Prostate gland (tissue), 2 donors: ENCODE measurements around the gene SPATA7. TPM values are rescaled to one million over a fixed set of nuclear protein-coding genes. Genes with fewer than 3 reads are reported as not detected.

Experiments
- DNase-seq: peaks from one replicate; pipeline ENCODE4 v3.0.0-alpha.2; 2019; ENCODE audit warnings: low spot score
- H3K27ac ChIP-seq, 2 donors: fragments of 200-600 bp; sonication (generic); 2 replicates each; pipeline ENCODE4 v1.5.1; 2017 to 2019
- H3K27me3 ChIP-seq: fragments of 200-600 bp; sonication (generic); replicated peaks from 2 replicates; pipeline ENCODE4 v1.5.1; 2019; ENCODE audit not compliant: insufficient read depth
- H3K36me3 ChIP-seq, 2 donors: fragments of 200-600 bp; sonication (generic); 1 replicate in 1 of 2; 2 replicates in 1 of 2; pipeline versions ENCODE4 v1.5.1 to v1.8.1; 2017 to 2019
- H3K4me1 ChIP-seq: fragments of 200-600 bp; sonication (generic); replicated peaks from 2 replicates; pipeline ENCODE4 v1.5.1; 2019
- H3K4me3 ChIP-seq, 2 donors: fragments of 200-600 bp; sonication (generic); 2 replicates each; pipeline ENCODE4 v1.5.1; 2017 to 2019
- H3K9me3 ChIP-seq: fragments of 200-600 bp; sonication (generic); 2 replicates; pipeline ENCODE4 v1.5.1; 2017
- CTCF ChIP-seq, 4 experiments: fragments of 200-600 bp in 2 of 4; fragments of 450-650 bp in 2 of 4; sonication (generic) in 2 of 4; IDR thresholded peaks; 1 replicate in 3 of 4; 2 replicates in 1 of 4; pipeline ENCODE4 v1.5.1; 2016 to 2019; ENCODE audit warnings: antibody characterized with exemption in 4 of 4, mild to moderate bottlenecking in 2 of 4, moderate library complexity in 2 of 4
- POLR2A ChIP-seq: fragments of 450-650 bp; IDR thresholded peaks from one replicate; pipeline ENCODE4 v1.6.1; 2016; ENCODE audit warnings: antibody characterized with exemption, mild to moderate bottlenecking
- POLR2AphosphoS5 ChIP-seq: sonication (generic); formaldehyde crosslinking; IDR thresholded peaks from one replicate; pipeline ENCODE4 v1.6.1; 2017; ENCODE audit warnings: antibody characterized with exemption
- WGBS: methylation state at CpG from one replicate; pipeline ENCODE4 v1.1.5; 2018; 5-methylcytosine and 5-hydroxymethylcytosine counted together
- intact Hi-C: fragments of 100-400 bp; cut with DNase I; formaldehyde crosslinking; loops from one replicate; pipeline ENCODE4 v1.14.2; 2022
- total RNA-seq, 2 donors: library from RNA; depleted of rRNA; stranded (reverse); fragments of >200 nt; gene quantifications; one replicate each; pipeline ENCODE4 v1.1.0, GENCODE V29; 2016

The SPATA7 gene
- total RNA-seq, 2 donors from 2014 or later, result 13.1 to 21.4 TPM

- TF ChIP-seq CTCF (IDR thresholded peaks at IDR 0.05) (no peak), POLR2A (no peak), POLR2AphosphoS5 (no peak)
- H3K27ac ChIP-seq, result no peak overlapping the region
- H3K4me1 ChIP-seq, result no peaks in the 10 kb centered on the region
- H3K4me3 ChIP-seq, result no peak overlapping the region
- no peaks in the 10 kb centered on the region for H3K27me3 ChIP-seq
- DNase-seq, result no peak
- intact Hi-C loops, result no loop called here
- no peaks in the 10 kb centered on the region for H3K9me3 ChIP-seq
- no peaks in the 10 kb centered on the region for H3K36me3 ChIP-seq
- WGBS, result 64% methylated on average over 3 of the region's 3 CpGs
These were observed 36.9 kb upstream of the SPATA7 start for GRCh38 chr14:88348546-88348945.

GRCh38 chr14:88351966-88352691 is 33.3 kb upstream of the SPATA7 start:
- Histone ChIP-seq H3K4me3 (no peak overlapping the region), H3K9me3 (no peaks in the 10 kb centered on the region), H3K27me3 (no peaks in the 10 kb centered on the region), H3K4me1 (no peaks in the 10 kb centered on the region), H3K36me3 (no peaks in the 10 kb centered on the region), H3K27ac (no peak overlapping the region)
- TF ChIP-seq CTCF (IDR thresholded peaks at IDR 0.05) (no peak), POLR2AphosphoS5 (no peak), POLR2A (no peak)
- no peak for DNase-seq
- WGBS, result 28% methylated on average over 4 of the region's 4 CpGs
- intact Hi-C loops, result no loop called here

GRCh38 chr14:88352698-88353097 is 32.8 kb upstream of the SPATA7 start:
- WGBS, result 39% methylated on average over 3 of the region's 3 CpGs
- no peak for DNase-seq
- Histone ChIP-seq H3K9me3 (no peaks in the 10 kb centered on the region), H3K36me3 (no peaks in the 10 kb centered on the region), H3K4me1 (no peaks in the 10 kb centered on the region), H3K27ac (no peak overlapping the region), H3K27me3 (no peaks in the 10 kb centered on the region), H3K4me3 (no peak overlapping the region)
- intact Hi-C loops, result no loop called here
- TF ChIP-seq CTCF (IDR thresholded peaks at IDR 0.05) (no peak), POLR2AphosphoS5 (no peak), POLR2A (no peak)

GRCh38 chr14:88354358-88354757 is 31.1 kb upstream of the SPATA7 start:
- no peaks in the 10 kb centered on the region for H3K36me3 ChIP-seq
- WGBS, result 81% methylated on average over 3 of the region's 3 CpGs
- H3K9me3 ChIP-seq, result no peaks in the 10 kb centered on the region
- intact Hi-C loops, result no loop called here
- no peaks in the 10 kb centered on the region for H3K4me1 ChIP-seq
- no peak overlapping the region for H3K27ac ChIP-seq
- H3K27me3 ChIP-seq, result no peaks in the 10 kb centered on the region
- no peak for TF ChIP-seq POLR2A
- no peak for TF ChIP-seq POLR2AphosphoS5
- no peak for TF ChIP-seq CTCF (IDR thresholded peaks at IDR 0.05)
- H3K4me3 ChIP-seq, result no peak overlapping the region
- no peak for DNase-seq

- Histone ChIP-seq H3K27ac (no peak overlapping the region), H3K4me1 (no peaks in the 10 kb centered on the region), H3K27me3 (no peaks in the 10 kb centered on the region), H3K4me3 (no peak overlapping the region), H3K9me3 (no peaks in the 10 kb centered on the region), H3K36me3 (no peaks in the 10 kb centered on the region)
- no peak for DNase-seq
- TF ChIP-seq POLR2AphosphoS5 (no peak), POLR2A (no peak), CTCF (IDR thresholded peaks at IDR 0.05) (no peak)
- intact Hi-C loops, result no loop called here
- 78% methylated on average over 2 of the region's 2 CpGs for WGBS
These were observed 26.0 kb upstream of the SPATA7 start for GRCh38 chr14:88359500-88359899.
